ENCODE measurements around the gene FAT1.

DNA sequence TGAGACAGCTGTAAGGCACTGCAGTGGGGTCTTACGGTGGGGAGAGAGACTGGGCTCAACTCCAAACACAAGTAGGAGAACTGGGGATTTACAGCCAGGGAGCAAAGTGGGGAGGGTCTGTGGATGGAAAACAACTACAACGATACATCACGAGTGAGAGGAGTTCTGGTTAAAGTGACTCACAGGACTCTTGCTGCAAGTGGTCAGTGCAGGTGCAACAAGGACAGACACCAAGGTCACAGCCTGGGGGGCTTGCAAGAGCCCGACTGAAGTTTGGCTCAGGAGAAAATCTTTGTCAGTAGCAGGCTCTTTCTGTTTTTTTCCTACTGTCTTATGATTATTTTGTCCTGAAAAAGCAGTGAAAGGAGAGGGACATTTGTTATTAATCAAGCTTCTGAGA, 10.1 kb upstream of the FAT1 start:
- no peak for TF ChIP-seq EGR1 (IDR thresholded peaks at IDR 0.05)
- no peak for TF ChIP-seq NFIC (IDR thresholded peaks at IDR 0.05)
- TF ChIP-seq EP300 (IDR thresholded peaks at IDR 0.05; ENCODE audit: borderline replicate concordance) = no peak
- TF ChIP-seq RAD21 (IDR thresholded peaks at IDR 0.05; ENCODE audit: low read depth) = no peak
- TF ChIP-seq CEBPB (IDR thresholded peaks at IDR 0.05) = no peak
- TF ChIP-seq TCF12 (IDR thresholded peaks at IDR 0.05; ENCODE audit: low read depth) = no peak
- TF ChIP-seq CREB1 (IDR thresholded peaks at IDR 0.05; ENCODE audit: low read depth) = no peak
- TF ChIP-seq YY1 (IDR thresholded peaks at IDR 0.05; ENCODE audit: low read depth) = no peak
- no peak for TF ChIP-seq TAF1 (IDR thresholded peaks at IDR 0.05; ENCODE audit: low read depth)
- TF ChIP-seq ZBTB7A (IDR thresholded peaks at IDR 0.05; ENCODE audit: low read depth) = no peak
